K562 (cell line): ENCODE data around the gene ETS1. TPM values are rescaled to one million over a fixed set of nuclear protein-coding genes. Genes with fewer than 3 reads are reported as not detected.

ENCODE experiments used
- FOSL1 ChIP-seq: fragments of 200-800 bp; sonication (Bioruptor generic); conservative IDR thresholded peaks from 2 replicates; pipeline ENCODE4 v1.6.1; 2016; ENCODE audit warnings: missing genetic modification characterization, missing compliant biosample characterization
- HDAC1 ChIP-seq, 2 experiments: fragments of 450-650 bp; IDR thresholded peaks; 2 replicates each; pipeline ENCODE4 v1.6.1; 2016 to 2017; ENCODE audit warnings: inconsistent platforms in 1 of 2, mild to moderate bottlenecking in 1 of 2, moderate library complexity in 1 of 2
- L3MBTL2 ChIP-seq: fragments of 450-650 bp; IDR thresholded peaks from 2 replicates; pipeline ENCODE4 v1.6.1; 2016; ENCODE audit warnings: mild to moderate bottlenecking, moderate library complexity
- MAFK ChIP-seq: IDR thresholded peaks from 2 replicates; pipeline ENCODE4 v1.6.1; 2011; ENCODE audit warnings: low read length, improper control_type of control experiment
- SIX5 ChIP-seq, 2 experiments: IDR thresholded peaks; 2 replicates each; pipeline ENCODE4 v1.6.1; 2011; ENCODE audit warnings: low read length in 2 of 2, borderline replicate concordance in 1 of 2, low read depth in 1 of 2, mild to moderate bottlenecking in 1 of 2, moderate library complexity in 1 of 2; ENCODE audit not compliant: insufficient read depth in 1 of 2
- TGIF2 ChIP-seq: sonication (generic); formaldehyde crosslinking; IDR thresholded peaks from 2 replicates; pipeline ENCODE4 v1.8.1; 2022; ENCODE audit warnings: mild to moderate bottlenecking, missing genetic modification reagents, moderate library complexity
- XRCC4 ChIP-seq: IDR thresholded peaks from one replicate; pipeline ENCODE4 v1.6.1; 2011; ENCODE audit not compliant: insufficient read depth, insufficient read length; ENCODE audit errors: extremely low read depth
- ZNF24 ChIP-seq: fragments of 450-650 bp; IDR thresholded peaks from 2 replicates; pipeline ENCODE4 v1.6.1; 2016
- polyA plus RNA-seq, 8 experiments: library from polyadenylated mRNA; depleted of rRNA in 4 of 8; stranded (reverse) in 5 of 8; unstranded in 3 of 8; fragments of >200 nt; fragmentation: Nextera tagmentation in 2 of 8; fragmentation: Illumina TruSeq in 1 of 8; extraction: Ambion mirVana in 2 of 8; extraction: Trizol in 1 of 8; gene quantifications; 2 replicates each; pipeline versions ENCODE4 v1.2.1 to v1.2.3, GENCODE V29; 2011 to 2014; ENCODE audit warnings: inconsistent platforms in 1 of 8, missing spikeins in 1 of 8
- total RNA-seq, 7 experiments: library from RNA; depleted of rRNA in 6 of 7; stranded (reverse); fragments of >200 nt in 6 of 7; fragmentation: Illumina TruSeq in 2 of 7; extraction: Trizol in 2 of 7; gene quantifications; 2 replicates each; pipeline versions ENCODE4 v1.2.1 to v1.2.3, GENCODE V29; 2011 to 2021; ENCODE audit warnings: low replicate concordance in 1 of 7
- TF ChIP-seq, protein P1 (sequence below): sonication (generic); formaldehyde crosslinking; IDR thresholded peaks from 2 replicates; pipeline ENCODE4 v1.8.0; 2023; ENCODE audit warnings: missing genetic modification reagents, mild to moderate bottlenecking, borderline replicate concordance
- TF ChIP-seq, protein P2 (sequence below): fragments of 250-450 bp; sonication (Bioruptor Pico); IDR thresholded peaks from 2 replicates; pipeline ENCODE4 v1.4.0; 2020

Gene ETS1
- total and polyA plus RNA-seq, 9 of the 15 experiments (the other 6 are each of a cell fraction or from before 2014, with no cell fraction given) = 0.04 to 1.4 (median 0.23) TPM

DNA sequence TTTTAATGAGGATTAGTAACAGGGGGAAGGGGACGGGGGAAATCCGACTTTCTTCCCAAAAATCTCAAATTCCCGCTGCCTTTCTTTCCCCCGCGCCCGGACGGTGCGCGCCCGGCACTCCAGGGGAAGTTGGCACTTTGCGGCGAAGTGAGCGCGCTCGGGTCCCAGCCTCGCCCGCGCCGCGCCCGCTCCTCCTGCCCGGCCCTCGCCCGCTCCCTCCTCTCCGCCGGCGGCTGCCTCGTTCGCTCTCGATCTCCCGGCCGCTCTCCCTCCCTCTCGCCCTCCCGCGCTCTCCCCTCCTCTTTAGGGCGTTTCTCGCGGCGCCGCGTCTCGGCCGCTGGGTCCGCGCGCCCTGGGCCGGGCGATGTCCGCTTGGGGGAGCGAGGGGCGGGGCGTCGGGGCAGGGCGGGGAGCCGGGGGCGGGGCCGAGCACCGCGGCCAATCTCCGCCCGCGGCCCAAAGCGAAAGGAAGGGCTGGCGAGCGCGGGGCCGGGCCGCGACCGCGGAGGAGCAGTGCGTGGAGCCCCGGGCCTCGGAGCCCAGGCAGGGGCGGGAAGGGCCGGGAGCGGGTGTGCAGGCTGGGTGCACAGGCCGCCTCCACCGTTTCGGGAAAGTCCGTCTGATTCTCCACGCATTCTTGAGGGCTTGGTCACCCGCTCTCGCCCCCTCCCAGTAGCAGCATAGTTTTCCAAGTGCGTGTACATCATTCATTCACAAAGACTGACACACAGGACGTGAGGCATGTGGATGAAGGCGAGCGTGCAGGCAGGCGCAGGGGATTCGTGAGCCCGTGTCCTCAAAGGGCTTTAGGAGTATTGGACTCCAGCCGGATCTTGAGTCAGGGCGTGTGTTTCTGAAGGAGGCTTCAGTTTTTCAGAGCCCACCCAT is 65.1 kb downstream of the ETS1 start (continued):
- TF ChIP-seq L3MBTL2 (peak; percentile 77), ZNF24 (peak; percentile 98), MAFK (no peak), FOSL1 (tag) (peak; percentile 32; the same call in 1 of the 2 replicates), SIX5 (IDR thresholded peaks at IDR 0.05; ENCODE audit: borderline replicate concordance in 1 of 2, insufficient read depth in 1 of 2, low read depth in 1 of 2, low read length in 2 of 2) (no peak), XRCC4 (no peak), HDAC1 (IDR thresholded peaks at IDR 0.05) (0 out of 4 replicates have a peak, but pooled peaks of 1 of the 2 experiments have one; percentile 15), TGIF2 (no peak)
- TF ChIP-seq, protein P1, sequence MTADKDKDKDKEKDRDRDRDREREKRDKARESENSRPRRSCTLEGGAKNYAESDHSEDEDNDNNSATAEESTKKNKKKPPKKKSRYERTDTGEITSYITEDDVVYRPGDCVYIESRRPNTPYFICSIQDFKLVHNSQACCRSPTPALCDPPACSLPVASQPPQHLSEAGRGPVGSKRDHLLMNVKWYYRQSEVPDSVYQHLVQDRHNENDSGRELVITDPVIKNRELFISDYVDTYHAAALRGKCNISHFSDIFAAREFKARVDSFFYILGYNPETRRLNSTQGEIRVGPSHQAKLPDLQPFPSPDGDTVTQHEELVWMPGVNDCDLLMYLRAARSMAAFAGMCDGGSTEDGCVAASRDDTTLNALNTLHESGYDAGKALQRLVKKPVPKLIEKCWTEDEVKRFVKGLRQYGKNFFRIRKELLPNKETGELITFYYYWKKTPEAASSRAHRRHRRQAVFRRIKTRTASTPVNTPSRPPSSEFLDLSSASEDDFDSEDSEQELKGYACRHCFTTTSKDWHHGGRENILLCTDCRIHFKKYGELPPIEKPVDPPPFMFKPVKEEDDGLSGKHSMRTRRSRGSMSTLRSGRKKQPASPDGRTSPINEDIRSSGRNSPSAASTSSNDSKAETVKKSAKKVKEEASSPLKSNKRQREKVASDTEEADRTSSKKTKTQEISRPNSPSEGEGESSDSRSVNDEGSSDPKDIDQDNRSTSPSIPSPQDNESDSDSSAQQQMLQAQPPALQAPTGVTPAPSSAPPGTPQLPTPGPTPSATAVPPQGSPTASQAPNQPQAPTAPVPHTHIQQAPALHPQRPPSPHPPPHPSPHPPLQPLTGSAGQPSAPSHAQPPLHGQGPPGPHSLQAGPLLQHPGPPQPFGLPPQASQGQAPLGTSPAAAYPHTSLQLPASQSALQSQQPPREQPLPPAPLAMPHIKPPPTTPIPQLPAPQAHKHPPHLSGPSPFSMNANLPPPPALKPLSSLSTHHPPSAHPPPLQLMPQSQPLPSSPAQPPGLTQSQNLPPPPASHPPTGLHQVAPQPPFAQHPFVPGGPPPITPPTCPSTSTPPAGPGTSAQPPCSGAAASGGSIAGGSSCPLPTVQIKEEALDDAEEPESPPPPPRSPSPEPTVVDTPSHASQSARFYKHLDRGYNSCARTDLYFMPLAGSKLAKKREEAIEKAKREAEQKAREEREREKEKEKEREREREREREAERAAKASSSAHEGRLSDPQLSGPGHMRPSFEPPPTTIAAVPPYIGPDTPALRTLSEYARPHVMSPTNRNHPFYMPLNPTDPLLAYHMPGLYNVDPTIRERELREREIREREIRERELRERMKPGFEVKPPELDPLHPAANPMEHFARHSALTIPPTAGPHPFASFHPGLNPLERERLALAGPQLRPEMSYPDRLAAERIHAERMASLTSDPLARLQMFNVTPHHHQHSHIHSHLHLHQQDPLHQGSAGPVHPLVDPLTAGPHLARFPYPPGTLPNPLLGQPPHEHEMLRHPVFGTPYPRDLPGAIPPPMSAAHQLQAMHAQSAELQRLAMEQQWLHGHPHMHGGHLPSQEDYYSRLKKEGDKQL = no peak
- TF ChIP-seq, protein P2, sequence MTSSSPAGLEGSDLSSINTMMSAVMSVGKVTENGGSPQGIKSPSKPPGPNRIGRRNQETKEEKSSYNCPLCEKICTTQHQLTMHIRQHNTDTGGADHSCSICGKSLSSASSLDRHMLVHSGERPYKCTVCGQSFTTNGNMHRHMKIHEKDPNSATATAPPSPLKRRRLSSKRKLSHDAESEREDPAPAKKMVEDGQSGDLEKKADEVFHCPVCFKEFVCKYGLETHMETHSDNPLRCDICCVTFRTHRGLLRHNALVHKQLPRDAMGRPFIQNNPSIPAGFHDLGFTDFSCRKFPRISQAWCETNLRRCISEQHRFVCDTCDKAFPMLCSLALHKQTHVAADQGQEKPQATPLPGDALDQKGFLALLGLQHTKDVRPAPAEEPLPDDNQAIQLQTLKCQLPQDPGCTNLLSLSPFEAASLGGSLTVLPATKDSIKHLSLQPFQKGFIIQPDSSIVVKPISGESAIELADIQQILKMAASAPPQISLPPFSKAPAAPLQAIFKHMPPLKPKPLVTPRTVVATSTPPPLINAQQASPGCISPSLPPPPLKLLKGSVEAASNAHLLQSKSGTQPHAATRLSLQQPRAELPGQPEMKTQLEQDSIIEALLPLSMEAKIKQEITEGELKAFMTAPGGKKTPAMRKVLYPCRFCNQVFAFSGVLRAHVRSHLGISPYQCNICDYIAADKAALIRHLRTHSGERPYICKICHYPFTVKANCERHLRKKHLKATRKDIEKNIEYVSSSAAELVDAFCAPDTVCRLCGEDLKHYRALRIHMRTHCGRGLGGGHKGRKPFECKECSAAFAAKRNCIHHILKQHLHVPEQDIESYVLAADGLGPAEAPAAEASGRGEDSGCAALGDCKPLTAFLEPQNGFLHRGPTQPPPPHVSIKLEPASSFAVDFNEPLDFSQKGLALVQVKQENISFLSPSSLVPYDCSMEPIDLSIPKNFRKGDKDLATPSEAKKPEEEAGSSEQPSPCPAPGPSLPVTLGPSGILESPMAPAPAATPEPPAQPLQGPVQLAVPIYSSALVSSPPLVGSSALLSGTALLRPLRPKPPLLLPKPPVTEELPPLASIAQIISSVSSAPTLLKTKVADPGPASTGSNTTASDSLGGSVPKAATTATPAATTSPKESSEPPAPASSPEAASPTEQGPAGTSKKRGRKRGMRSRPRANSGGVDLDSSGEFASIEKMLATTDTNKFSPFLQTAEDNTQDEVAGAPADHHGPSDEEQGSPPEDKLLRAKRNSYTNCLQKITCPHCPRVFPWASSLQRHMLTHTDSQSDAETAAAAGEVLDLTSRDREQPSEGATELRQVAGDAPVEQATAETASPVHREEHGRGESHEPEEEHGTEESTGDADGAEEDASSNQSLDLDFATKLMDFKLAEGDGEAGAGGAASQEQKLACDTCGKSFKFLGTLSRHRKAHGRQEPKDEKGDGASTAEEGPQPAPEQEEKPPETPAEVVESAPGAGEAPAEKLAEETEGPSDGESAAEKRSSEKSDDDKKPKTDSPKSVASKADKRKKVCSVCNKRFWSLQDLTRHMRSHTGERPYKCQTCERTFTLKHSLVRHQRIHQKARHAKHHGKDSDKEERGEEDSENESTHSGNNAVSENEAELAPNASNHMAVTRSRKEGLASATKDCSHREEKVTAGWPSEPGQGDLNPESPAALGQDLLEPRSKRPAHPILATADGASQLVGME (CRISPR knock-in tag) = no peak
